WTC11 (cell line): ENCODE results near the gene PDE3B. TPM values are rescaled to one million over a fixed set of nuclear protein-coding genes. Genes with fewer than 3 reads are reported as not detected.

Experiments
- ELF4 ChIP-seq: sonication (generic); formaldehyde crosslinking; IDR thresholded peaks from 2 replicates; pipeline ENCODE4 v1.8.1; 2022; ENCODE audit warnings: low read depth, mild to moderate bottlenecking, moderate library complexity, missing genetic modification reagents
- EMX1 ChIP-seq: fragments of 250-450 bp; sonication (Bioruptor Pico); IDR thresholded peaks from 2 replicates; pipeline ENCODE4 v1.8.0; 2021; ENCODE audit warnings: mild to moderate bottlenecking
- FOXJ3 ChIP-seq: sonication (generic); formaldehyde crosslinking; IDR thresholded peaks from 2 replicates; pipeline ENCODE4 v1.9.0; 2021; ENCODE audit warnings: missing genetic modification reagents, mild to moderate bottlenecking, borderline replicate concordance
- NFE2L1 ChIP-seq: sonication (generic); formaldehyde crosslinking; IDR thresholded peaks from 2 replicates; pipeline ENCODE4 v1.8.1; 2023; ENCODE audit warnings: missing genetic modification reagents
- NFYB ChIP-seq: sonication (generic); formaldehyde crosslinking; conservative IDR thresholded peaks from 2 replicates; pipeline ENCODE4 v1.8.0; 2022; ENCODE audit warnings: low read depth, missing genetic modification reagents
- NR2C2 ChIP-seq: sonication (generic); formaldehyde crosslinking; IDR thresholded peaks from 2 replicates; pipeline ENCODE4 v1.8.0; 2022; ENCODE audit warnings: mild to moderate bottlenecking, missing genetic modification reagents
- ZNF219 ChIP-seq: sonication (generic); formaldehyde crosslinking; IDR thresholded peaks from 2 replicates; pipeline ENCODE4 v1.8.0; 2023; ENCODE audit warnings: missing genetic modification reagents, mild to moderate bottlenecking, borderline replicate concordance
- total RNA-seq: library from RNA; stranded (reverse); gene quantifications from 3 replicates; pipeline ENCODE4 v1.2.3, GENCODE V29; 2021
- TF ChIP-seq, protein P1 (sequence below): sonication (generic); formaldehyde crosslinking; IDR thresholded peaks from 2 replicates; pipeline ENCODE4 v1.8.0; 2022; ENCODE audit warnings: mild to moderate bottlenecking, missing genetic modification reagents
- TF ChIP-seq, protein P2 (sequence below): sonication (generic); formaldehyde crosslinking; IDR thresholded peaks from 2 replicates; pipeline ENCODE4 v1.8.0; 2022; ENCODE audit warnings: mild to moderate bottlenecking, missing genetic modification reagents
- TF ChIP-seq, protein P3 (sequence below): fragments of 250-450 bp; sonication (Bioruptor Pico); IDR thresholded peaks from 2 replicates; pipeline ENCODE4 v1.9.0; 2021; ENCODE audit warnings: mild to moderate bottlenecking
- TF ChIP-seq, protein P4 (sequence below): sonication (generic); formaldehyde crosslinking; IDR thresholded peaks from 2 replicates; pipeline ENCODE4 v1.8.1; 2022; ENCODE audit warnings: mild to moderate bottlenecking, moderate library complexity, missing genetic modification reagents
- TF ChIP-seq, protein P5 (sequence below): sonication (generic); formaldehyde crosslinking; IDR thresholded peaks from 2 replicates; pipeline ENCODE4 v1.8.0; 2022; ENCODE audit warnings: missing genetic modification reagents
- TF ChIP-seq, protein P6 (sequence below): sonication (generic); formaldehyde crosslinking; IDR thresholded peaks from 2 replicates; pipeline ENCODE4 v1.8.0; 2023; ENCODE audit warnings: mild to moderate bottlenecking, missing genetic modification reagents
- TF ChIP-seq, protein P7 (sequence below): sonication (generic); formaldehyde crosslinking; IDR thresholded peaks from 2 replicates; pipeline ENCODE4 v1.8.0; 2022; ENCODE audit warnings: mild to moderate bottlenecking, missing genetic modification reagents
- TF ChIP-seq, protein P8 (sequence below): fragments of 250-450 bp; sonication (Bioruptor Pico); IDR thresholded peaks from 2 replicates; pipeline ENCODE4 v2.1.2; 2022; ENCODE audit warnings: mild to moderate bottlenecking, moderate library complexity
- TF ChIP-seq, protein P9 (sequence below): sonication (generic); formaldehyde crosslinking; IDR thresholded peaks from 2 replicates; pipeline ENCODE4 v1.8.0; 2023; ENCODE audit warnings: missing genetic modification reagents, mild to moderate bottlenecking, borderline replicate concordance

The PDE3B gene
- total RNA-seq, 1 experiment from 2014 or later: 9.6 TPM

DNA sequence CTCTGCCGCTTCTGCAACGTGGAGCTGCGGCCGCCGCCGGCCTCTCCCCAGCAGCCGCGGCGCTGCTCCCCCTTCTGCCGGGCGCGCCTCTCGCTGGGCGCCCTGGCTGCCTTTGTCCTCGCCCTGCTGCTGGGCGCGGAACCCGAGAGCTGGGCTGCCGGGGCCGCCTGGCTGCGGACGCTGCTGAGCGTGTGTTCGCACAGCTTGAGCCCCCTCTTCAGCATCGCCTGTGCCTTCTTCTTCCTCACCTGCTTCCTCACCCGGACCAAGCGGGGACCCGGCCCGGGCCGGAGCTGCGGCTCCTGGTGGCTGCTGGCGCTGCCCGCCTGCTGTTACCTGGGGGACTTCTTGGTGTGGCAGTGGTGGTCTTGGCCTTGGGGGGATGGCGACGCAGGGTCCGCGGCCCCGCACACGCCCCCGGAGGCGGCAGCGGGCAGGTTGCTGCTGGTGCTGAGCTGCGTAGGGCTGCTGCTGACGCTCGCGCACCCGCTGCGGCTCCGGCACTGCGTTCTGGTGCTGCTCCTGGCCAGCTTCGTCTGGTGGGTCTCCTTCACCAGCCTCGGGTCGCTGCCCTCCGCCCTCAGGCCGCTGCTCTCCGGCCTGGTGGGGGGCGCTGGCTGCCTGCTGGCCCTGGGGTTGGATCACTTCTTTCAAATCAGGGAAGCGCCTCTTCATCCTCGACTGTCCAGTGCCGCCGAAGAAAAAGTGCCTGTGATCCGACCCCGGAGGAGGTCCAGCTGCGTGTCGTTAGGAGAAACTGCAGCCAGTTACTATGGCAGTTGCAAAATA, 816 bp downstream of the PDE3B start (continued):
- TF ChIP-seq, protein P1, sequence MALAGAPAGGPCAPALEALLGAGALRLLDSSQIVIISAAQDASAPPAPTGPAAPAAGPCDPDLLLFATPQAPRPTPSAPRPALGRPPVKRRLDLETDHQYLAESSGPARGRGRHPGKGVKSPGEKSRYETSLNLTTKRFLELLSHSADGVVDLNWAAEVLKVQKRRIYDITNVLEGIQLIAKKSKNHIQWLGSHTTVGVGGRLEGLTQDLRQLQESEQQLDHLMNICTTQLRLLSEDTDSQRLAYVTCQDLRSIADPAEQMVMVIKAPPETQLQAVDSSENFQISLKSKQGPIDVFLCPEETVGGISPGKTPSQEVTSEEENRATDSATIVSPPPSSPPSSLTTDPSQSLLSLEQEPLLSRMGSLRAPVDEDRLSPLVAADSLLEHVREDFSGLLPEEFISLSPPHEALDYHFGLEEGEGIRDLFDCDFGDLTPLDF (CRISPR knock-in tag): no peak; the same call in 1 of the 2 replicates
- no peak for TF ChIP-seq EMX1 (CRISPR knock-in tag)
- TF ChIP-seq, protein P2, sequence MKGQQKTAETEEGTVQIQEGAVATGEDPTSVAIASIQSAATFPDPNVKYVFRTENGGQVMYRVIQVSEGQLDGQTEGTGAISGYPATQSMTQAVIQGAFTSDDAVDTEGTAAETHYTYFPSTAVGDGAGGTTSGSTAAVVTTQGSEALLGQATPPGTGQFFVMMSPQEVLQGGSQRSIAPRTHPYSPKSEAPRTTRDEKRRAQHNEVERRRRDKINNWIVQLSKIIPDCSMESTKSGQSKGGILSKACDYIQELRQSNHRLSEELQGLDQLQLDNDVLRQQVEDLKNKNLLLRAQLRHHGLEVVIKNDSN: 0 out of 2 replicates have a peak, but pooled peaks have one; percentile 29
- TF ChIP-seq, protein P3, sequence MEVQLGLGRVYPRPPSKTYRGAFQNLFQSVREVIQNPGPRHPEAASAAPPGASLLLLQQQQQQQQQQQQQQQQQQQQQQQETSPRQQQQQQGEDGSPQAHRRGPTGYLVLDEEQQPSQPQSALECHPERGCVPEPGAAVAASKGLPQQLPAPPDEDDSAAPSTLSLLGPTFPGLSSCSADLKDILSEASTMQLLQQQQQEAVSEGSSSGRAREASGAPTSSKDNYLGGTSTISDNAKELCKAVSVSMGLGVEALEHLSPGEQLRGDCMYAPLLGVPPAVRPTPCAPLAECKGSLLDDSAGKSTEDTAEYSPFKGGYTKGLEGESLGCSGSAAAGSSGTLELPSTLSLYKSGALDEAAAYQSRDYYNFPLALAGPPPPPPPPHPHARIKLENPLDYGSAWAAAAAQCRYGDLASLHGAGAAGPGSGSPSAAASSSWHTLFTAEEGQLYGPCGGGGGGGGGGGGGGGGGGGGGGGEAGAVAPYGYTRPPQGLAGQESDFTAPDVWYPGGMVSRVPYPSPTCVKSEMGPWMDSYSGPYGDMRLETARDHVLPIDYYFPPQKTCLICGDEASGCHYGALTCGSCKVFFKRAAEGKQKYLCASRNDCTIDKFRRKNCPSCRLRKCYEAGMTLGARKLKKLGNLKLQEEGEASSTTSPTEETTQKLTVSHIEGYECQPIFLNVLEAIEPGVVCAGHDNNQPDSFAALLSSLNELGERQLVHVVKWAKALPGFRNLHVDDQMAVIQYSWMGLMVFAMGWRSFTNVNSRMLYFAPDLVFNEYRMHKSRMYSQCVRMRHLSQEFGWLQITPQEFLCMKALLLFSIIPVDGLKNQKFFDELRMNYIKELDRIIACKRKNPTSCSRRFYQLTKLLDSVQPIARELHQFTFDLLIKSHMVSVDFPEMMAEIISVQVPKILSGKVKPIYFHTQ (CRISPR knock-in tag): no peak
- no peak for TF ChIP-seq NFYB (CRISPR knock-in tag)
- TF ChIP-seq, protein P4, sequence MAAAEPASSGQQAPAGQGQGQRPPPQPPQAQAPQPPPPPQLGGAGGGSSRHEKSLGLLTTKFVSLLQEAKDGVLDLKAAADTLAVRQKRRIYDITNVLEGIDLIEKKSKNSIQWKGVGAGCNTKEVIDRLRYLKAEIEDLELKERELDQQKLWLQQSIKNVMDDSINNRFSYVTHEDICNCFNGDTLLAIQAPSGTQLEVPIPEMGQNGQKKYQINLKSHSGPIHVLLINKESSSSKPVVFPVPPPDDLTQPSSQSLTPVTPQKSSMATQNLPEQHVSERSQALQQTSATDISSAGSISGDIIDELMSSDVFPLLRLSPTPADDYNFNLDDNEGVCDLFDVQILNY (CRISPR knock-in tag): 0 out of 2 replicates have a peak, but pooled peaks have one; percentile 15
- TF ChIP-seq, protein P5, sequence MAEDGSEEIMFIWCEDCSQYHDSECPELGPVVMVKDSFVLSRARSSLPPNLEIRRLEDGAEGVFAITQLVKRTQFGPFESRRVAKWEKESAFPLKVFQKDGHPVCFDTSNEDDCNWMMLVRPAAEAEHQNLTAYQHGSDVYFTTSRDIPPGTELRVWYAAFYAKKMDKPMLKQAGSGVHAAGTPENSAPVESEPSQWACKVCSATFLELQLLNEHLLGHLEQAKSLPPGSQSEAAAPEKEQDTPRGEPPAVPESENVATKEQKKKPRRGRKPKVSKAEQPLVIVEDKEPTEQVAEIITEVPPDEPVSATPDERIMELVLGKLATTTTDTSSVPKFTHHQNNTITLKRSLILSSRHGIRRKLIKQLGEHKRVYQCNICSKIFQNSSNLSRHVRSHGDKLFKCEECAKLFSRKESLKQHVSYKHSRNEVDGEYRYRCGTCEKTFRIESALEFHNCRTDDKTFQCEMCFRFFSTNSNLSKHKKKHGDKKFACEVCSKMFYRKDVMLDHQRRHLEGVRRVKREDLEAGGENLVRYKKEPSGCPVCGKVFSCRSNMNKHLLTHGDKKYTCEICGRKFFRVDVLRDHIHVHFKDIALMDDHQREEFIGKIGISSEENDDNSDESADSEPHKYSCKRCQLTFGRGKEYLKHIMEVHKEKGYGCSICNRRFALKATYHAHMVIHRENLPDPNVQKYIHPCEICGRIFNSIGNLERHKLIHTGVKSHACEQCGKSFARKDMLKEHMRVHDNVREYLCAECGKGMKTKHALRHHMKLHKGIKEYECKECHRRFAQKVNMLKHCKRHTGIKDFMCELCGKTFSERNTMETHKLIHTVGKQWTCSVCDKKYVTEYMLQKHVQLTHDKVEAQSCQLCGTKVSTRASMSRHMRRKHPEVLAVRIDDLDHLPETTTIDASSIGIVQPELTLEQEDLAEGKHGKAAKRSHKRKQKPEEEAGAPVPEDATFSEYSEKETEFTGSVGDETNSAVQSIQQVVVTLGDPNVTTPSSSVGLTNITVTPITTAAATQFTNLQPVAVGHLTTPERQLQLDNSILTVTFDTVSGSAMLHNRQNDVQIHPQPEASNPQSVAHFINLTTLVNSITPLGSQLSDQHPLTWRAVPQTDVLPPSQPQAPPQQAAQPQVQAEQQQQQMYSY (CRISPR knock-in tag): no peak; the same call in 1 of the 2 replicates
- TF ChIP-seq, protein P6, sequence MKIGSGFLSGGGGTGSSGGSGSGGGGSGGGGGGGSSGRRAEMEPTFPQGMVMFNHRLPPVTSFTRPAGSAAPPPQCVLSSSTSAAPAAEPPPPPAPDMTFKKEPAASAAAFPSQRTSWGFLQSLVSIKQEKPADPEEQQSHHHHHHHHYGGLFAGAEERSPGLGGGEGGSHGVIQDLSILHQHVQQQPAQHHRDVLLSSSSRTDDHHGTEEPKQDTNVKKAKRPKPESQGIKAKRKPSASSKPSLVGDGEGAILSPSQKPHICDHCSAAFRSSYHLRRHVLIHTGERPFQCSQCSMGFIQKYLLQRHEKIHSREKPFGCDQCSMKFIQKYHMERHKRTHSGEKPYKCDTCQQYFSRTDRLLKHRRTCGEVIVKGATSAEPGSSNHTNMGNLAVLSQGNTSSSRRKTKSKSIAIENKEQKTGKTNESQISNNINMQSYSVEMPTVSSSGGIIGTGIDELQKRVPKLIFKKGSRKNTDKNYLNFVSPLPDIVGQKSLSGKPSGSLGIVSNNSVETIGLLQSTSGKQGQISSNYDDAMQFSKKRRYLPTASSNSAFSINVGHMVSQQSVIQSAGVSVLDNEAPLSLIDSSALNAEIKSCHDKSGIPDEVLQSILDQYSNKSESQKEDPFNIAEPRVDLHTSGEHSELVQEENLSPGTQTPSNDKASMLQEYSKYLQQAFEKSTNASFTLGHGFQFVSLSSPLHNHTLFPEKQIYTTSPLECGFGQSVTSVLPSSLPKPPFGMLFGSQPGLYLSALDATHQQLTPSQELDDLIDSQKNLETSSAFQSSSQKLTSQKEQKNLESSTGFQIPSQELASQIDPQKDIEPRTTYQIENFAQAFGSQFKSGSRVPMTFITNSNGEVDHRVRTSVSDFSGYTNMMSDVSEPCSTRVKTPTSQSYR: no peak
- TF ChIP-seq, protein P7, sequence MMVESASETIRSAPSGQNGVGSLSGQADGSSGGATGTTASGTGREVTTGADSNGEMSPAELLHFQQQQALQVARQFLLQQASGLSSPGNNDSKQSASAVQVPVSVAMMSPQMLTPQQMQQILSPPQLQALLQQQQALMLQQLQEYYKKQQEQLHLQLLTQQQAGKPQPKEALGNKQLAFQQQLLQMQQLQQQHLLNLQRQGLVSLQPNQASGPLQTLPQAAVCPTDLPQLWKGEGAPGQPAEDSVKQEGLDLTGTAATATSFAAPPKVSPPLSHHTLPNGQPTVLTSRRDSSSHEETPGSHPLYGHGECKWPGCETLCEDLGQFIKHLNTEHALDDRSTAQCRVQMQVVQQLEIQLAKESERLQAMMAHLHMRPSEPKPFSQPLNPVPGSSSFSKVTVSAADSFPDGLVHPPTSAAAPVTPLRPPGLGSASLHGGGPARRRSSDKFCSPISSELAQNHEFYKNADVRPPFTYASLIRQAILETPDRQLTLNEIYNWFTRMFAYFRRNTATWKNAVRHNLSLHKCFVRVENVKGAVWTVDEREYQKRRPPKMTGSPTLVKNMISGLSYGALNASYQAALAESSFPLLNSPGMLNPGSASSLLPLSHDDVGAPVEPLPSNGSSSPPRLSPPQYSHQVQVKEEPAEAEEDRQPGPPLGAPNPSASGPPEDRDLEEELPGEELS (CRISPR knock-in tag): no peak
- TF ChIP-seq NFE2L1 (CRISPR knock-in tag): no peak
- peak; percentile 86 for TF ChIP-seq ZNF219 (CRISPR knock-in tag)
- TF ChIP-seq, protein P8, sequence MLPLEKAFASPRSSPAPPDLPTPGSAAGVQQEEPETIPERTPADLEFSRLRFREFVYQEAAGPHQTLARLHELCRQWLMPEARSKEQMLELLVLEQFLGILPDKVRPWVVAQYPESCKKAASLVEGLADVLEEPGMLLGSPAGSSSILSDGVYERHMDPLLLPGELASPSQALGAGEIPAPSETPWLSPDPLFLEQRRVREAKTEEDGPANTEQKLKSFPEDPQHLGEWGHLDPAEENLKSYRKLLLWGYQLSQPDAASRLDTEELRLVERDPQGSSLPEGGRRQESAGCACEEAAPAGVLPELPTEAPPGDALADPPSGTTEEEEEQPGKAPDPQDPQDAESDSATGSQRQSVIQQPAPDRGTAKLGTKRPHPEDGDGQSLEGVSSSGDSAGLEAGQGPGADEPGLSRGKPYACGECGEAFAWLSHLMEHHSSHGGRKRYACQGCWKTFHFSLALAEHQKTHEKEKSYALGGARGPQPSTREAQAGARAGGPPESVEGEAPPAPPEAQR (CRISPR knock-in tag): no peak
- TF ChIP-seq NR2C2 (CRISPR knock-in tag): no peak
- no peak for TF ChIP-seq FOXJ3 (CRISPR knock-in tag)
- TF ChIP-seq, protein P9, sequence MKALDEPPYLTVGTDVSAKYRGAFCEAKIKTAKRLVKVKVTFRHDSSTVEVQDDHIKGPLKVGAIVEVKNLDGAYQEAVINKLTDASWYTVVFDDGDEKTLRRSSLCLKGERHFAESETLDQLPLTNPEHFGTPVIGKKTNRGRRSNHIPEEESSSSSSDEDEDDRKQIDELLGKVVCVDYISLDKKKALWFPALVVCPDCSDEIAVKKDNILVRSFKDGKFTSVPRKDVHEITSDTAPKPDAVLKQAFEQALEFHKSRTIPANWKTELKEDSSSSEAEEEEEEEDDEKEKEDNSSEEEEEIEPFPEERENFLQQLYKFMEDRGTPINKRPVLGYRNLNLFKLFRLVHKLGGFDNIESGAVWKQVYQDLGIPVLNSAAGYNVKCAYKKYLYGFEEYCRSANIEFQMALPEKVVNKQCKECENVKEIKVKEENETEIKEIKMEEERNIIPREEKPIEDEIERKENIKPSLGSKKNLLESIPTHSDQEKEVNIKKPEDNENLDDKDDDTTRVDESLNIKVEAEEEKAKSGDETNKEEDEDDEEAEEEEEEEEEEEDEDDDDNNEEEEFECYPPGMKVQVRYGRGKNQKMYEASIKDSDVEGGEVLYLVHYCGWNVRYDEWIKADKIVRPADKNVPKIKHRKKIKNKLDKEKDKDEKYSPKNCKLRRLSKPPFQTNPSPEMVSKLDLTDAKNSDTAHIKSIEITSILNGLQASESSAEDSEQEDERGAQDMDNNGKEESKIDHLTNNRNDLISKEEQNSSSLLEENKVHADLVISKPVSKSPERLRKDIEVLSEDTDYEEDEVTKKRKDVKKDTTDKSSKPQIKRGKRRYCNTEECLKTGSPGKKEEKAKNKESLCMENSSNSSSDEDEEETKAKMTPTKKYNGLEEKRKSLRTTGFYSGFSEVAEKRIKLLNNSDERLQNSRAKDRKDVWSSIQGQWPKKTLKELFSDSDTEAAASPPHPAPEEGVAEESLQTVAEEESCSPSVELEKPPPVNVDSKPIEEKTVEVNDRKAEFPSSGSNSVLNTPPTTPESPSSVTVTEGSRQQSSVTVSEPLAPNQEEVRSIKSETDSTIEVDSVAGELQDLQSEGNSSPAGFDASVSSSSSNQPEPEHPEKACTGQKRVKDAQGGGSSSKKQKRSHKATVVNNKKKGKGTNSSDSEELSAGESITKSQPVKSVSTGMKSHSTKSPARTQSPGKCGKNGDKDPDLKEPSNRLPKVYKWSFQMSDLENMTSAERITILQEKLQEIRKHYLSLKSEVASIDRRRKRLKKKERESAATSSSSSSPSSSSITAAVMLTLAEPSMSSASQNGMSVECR: peak; percentile 48
- no peak for TF ChIP-seq ELF4 (CRISPR knock-in tag)
